Kidney tubule cell (primary cell): ENCODE data around the gene PCMTD2.
"Not testable (repeated sequence)": the region's sequence is repeated elsewhere in the genome, so short reads cannot be mapped to it uniquely, and the experiment has no call there.

ENCODE experiments used
- DNase-seq: peaks from one replicate; pipeline ENCODE4 v3.0.0-alpha.2; 2018; ENCODE audit warnings: low spot score

PCMTD2 gene

DNA sequence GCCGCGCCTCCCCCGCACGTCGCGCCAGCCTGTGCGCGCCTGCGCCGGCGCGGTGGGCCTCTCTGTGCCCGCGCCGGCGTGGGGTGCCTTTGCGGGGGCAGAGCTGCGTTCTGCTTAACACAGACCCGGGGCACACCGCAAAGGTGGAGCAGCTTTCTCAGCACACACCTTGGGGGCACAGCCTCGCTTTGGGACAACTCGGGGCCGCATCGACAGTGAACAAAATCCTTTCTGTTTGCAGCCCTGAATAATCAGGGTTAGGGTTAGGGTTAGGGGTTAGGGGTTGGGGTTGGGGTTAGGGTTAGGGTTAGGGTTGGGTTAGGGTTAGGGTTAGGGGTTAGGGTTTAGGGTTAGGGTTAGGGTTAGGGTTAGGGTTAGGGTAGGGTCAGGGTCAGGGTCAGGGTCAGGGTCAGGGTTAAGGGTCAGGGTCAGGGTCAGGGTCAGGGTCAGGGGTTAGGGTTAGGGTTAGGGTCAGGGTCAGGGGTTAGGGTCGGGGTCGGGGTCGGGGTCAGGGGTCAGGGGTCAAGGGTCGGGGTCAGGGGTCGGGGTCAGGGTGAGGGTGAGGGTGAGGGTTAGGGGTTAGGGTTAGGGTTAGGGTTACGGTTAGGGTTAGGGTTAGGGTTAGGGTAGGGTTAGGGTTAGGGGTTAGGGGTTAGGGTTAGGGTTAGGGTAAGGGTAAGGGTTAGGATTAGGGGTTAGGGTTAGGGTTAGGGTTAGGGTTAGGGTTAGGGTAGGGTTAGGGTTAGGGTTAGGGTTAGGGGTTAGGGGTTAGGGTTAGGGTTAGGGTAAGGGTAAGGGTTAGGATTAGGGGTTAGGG lies 31.1 kb downstream of the PCMTD2 start:
- not testable (repeated sequence) for DNase-seq

DNA sequence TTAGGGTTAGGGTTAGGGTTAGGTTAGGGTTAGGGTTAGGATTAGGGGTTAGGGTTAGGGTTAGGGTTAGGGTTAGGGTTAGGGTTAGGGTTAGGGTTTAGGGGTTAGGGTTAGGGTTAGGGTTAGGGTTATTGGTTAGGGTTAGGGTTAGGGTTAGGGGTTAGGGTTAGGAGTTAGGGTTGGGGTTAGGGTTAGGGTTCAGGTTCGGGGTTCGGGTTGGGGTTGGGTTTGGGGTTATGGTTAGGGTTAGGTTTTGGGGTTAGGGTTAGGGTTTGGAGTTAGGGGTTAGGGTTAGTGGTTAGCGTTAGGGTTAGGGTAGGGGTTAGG lies 31.7 kb downstream of the PCMTD2 start:
- not testable (repeated sequence) for DNase-seq

DNA sequence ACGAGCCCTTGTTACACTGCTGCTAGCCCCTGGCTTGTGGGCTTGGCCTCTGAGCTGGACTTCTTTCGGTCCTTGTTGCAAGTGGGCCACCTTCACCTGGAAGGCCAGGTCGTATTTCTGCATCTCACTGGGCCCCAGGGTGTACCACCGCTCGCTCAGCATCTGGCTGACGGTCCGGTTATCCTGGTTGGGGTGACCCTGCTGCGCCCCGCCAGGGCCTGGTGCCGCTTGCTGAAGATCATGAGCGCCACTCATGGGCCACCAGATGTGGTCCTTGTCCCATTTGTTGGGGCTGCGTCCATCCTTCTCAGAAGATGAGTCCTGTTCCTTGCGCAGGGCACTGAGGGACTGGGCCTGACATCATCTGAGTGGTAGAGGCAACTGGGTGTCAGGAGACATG lies 36.6 kb downstream of the PCMTD2 start:
- DNase-seq = not testable (repeated sequence)

DNA sequence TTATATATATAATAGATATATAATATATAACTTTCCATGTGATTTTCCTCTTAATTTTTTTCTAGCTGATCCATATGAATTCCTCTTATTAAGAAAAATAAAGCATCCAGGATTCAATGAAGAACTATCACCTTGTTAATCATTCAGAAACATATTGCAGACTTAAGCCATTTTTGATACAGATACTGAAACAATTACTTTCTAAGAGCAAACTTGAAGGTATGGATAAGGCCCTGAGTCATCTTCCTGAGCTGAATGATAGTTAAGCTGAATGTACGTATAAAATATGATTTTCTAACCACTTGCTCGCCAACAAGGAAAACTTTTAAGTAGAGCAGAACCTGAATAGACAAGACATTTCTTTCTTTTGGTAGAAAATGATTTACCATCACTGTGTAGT lies 47.5 kb downstream of the PCMTD2 start:
- DNase-seq = not testable (repeated sequence)

DNA sequence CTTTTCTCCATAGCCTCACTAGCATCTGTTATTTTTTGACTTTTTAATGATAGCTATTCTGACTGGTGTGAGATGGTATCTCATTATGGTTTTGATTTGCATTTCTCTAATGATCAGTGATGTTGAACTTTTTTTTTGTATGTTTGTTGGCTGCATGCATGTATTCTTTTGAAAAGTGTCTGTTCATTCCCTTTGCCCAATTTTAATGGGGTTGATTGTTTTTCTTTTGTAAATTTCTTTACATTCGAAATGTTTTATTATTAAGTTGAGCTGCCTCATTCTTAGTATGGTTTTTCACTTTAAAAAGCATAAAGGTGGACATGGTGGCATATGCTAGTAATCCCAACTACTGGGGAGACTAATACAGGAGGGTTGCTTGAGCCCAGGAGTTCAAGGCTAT lies 58.2 kb downstream of the PCMTD2 start:
- DNase-seq = not testable (repeated sequence)

DNA sequence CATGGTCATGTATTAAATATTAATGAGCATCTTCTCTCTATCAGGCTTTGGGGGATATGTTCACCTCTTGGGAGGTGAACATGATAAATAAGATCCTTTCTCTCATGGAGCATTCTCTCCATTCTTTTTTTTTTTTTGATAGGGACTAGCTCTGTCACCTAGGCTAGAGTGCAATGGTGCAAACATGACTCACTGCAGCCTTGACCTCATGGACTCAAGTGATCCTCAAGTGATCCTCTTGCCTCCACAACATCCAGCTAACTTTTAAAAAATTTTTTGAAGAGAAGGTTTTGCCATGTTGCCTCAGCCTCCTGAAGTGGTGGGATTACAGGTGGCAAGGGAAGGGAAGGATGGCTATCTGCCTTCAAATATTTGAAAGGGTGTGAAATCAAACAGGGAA lies 59.8 kb downstream of the PCMTD2 start:
- DNase-seq = not testable (repeated sequence)

DNA sequence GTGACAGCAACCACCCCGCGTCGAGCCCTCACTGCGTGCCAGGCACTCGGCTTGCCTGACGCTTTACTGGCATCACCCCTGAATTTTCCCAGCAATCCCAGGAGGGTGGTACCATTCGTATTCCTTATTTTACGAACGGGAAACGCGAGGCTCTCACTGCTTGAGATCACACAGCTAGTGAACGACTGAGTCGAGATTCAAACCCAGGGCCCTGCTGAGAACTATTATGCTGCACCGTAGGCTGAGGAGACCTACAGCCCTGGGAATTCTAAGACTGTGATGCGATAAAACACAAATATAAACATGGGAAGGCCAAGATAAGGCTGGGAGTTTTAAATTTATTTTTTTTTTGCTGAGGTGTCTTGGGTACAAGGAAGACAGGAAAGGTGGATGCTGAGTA lies 60.3 kb downstream of the PCMTD2 start:
- DNase-seq = not testable (repeated sequence)

DNA sequence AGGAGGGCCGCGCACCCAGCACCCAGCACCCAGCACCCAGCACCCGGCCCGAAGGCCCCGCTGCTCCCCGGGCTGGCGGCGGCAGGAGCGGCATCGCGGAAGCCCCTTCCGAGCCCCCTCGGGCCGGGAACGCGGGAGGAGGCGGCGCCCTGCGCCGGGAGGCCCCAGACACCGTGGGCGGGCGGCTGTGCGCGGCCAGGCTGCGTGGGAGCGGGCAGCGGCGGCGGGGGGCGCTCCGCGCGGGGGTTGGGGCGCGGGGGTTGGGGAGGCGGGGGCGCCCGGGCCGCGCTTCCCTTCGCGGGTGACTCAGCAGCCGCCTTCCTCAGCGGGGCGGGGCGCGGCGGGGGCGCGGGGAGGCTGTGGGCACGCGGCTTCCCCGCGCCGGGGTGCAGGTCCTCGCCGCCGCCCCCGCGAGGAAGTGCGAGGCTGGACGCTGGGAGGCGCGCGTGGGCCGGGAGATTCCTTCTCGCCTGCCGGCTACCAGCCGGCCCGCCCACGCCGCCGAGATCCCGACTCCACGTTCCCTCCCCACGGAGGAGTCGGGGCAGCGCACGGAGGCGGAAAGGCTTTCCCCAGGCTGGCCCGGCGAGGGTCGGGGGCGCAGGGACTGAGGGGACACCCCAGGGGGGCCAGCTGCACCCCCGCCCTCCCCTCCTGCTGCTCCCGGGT lies 61.0 kb downstream of the PCMTD2 start:
- peak; percentile 22 for DNase-seq

DNA sequence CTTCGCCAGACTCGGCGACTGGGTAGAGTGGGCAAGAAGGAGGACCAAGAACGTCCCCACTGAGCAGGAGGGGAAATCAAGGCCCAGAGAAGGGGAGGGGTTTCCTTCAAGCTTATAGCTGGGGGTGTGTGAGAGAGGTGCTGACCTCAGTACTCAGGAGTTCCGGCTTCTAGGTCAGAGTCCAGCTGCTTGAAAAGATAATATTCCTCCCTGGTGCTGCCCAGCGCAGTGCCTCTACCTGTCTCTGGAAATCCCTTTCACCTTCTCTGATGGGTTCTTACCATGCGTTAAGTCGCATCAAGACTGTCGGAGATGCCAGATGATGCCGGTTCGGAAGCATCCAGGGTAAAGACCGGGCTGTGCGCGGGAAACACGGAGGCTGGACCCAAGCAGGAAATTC lies 61.8 kb downstream of the PCMTD2 start:
- DNase-seq = not testable (repeated sequence)

DNA sequence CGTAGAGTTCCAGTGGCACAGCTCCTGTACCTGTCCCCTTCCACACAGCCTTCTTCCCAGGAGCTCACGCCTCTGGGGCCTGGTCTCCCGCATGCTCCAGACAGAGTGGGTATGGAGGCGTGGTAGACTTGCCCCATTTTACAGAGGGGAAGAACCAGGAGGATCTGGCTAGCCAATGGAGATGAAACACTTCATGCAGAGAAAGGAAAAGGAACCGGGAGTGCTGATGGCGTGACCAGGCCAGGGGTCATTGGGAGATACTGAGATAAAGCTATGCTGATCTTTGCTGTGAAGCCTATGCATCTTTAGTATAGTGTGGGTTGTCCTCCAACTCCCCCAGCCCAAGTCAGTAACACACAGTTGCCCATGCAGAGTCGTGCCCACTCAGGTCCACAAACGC lies 62.5 kb downstream of the PCMTD2 start:
- not testable (repeated sequence) for DNase-seq

DNA sequence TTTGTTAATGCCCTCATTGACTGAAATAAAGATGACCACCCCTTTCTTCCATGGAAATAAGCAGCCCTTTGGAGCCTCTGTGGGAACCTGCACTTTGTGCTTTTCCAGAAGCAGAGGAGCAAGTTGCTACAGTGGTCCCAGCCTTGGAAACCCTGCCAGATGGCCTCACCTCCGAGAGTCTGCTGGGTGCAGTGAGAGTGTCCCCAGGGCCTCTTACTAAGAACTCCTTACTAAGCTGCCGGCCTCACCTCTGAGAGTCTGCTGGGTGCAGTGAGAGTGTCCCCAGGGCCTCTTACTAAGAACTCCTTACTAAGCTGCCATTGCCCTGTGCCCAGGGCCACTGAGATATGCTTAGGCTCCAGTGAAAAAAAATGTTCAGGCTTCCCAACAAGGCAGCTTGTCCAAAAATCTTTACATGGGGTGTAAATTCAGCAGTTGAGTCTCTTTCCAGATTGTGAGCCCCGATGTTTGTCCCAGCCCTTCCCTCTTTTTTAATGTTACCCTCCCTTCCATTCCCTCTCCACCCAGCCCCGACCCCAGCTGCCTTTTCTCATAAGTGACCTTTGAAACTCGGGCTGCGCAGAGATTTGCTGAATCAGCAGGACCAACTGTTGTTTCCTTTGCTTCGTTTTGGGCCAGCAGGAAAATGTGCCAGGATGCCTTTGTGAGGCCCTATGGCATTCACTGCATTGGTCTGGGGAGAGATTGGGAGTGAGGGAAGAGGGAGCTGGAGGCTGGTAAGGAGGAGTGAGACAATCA lies 66.7 kb downstream of the PCMTD2 start:
- DNase-seq = not testable (repeated sequence)
